Measurements from ENCODE around the gene APRT. TPM values are rescaled to one million over a fixed set of nuclear protein-coding genes. Genes with fewer than 3 reads are reported as not detected.

APRT gene
- 100 to 1,000 TPM; 162 to 256 (median 227) TPM for polyA plus RNA-seq

GRCh38 chr16:88811769-88812512 lies at the start of gene APRT:
Gene APRT, minus strand, starts transcription at chr16:88811928. Its CDS starts 29 bp downstream, at chr16:88811899.
- WGBS, 3 donors: 0% methylated on average over 71 to 84 of the region's 84 CpGs
- peak within 1 kb of the TSS; percentile 70 for H3K27ac ChIP-seq (ENCODE audit: low read depth, low read length)

- 90 to 96% (median 95%) methylated on average over 19 of the region's 19 CpGs for WGBS, 3 donors
Observed at GRCh38 chr16:88861359-88861758, 49.6 kb upstream of the APRT start.

GRCh38 chr16:88859381-88860091 lies 47.8 kb upstream of the APRT start:
- no peak overlapping the region for H3K27ac ChIP-seq (ENCODE audit: low read depth, low read length)
- WGBS, 3 donors: 81 to 92% (median 84%) methylated on average over 20 of the region's 20 CpGs

More at GRCh38 chr16:88861359-88861758, 49.6 kb upstream of the APRT start:
- no peak overlapping the region for H3K27ac ChIP-seq (ENCODE audit: low read depth, low read length)

GRCh38 chr16:88857728-88858339 lies 46.1 kb upstream of the APRT start:
- WGBS, 3 donors: 13 to 15% (median 14%) methylated on average over 12 of the region's 12 CpGs

GRCh38 chr16:88856828-88857727 lies 45.4 kb upstream of the APRT start, which contains the start of the genes GALNS and TRAPPC2L:
Gene GALNS, minus strand, starts transcription at chr16:88856947. Its CDS starts 70 bp downstream, at chr16:88856877.
Gene TRAPPC2L, plus strand, starts transcription at chr16:88857127. Its CDS starts 24 bp downstream, at chr16:88857151.
- H3K27ac ChIP-seq (ENCODE audit: low read depth, low read length): no peak within 1 kb of the TSS
- 0 to 1% (median 1%) methylated on average over 70 to 87 of the region's 87 CpGs for WGBS, 3 donors

More at GRCh38 chr16:88857728-88858339, 46.1 kb upstream of the APRT start:
- H3K27ac ChIP-seq (ENCODE audit: low read depth, low read length): no peak overlapping the region

GRCh38 chr16:88856122-88856827 lies 44.5 kb upstream of the APRT start:
- WGBS, 3 donors: 16 to 27% (median 19%) methylated on average over 18 to 50 of the region's 53 CpGs
- no peak overlapping the region for H3K27ac ChIP-seq (ENCODE audit: low read depth, low read length)

GRCh38 chr16:88855736-88856121 lies 44.0 kb upstream of the APRT start:
- 81 to 88% (median 84%) methylated on average over 13 of the region's 13 CpGs for WGBS, 3 donors
- H3K27ac ChIP-seq (ENCODE audit: low read depth, low read length): no peak overlapping the region

- 77 to 90% (median 82%) methylated on average over 8 of the region's 8 CpGs for WGBS, 3 donors
- no peak overlapping the region for H3K27ac ChIP-seq (ENCODE audit: low read depth, low read length)
Observed at GRCh38 chr16:88855176-88855575, 43.4 kb upstream of the APRT start.

- H3K27ac ChIP-seq (ENCODE audit: low read depth, low read length): no peak overlapping the region
- whole genome bisulfite sequencing, 3 donors: 58 to 72% (median 62%) methylated on average over 19 to 20 of the region's 20 CpGs
Observed at GRCh38 chr16:88854306-88855111, 42.8 kb upstream of the APRT start.

GRCh38 chr16:88853325-88853941 lies 41.7 kb upstream of the APRT start:
- no peak overlapping the region for H3K27ac ChIP-seq (ENCODE audit: low read depth, low read length)
- 65 to 88% (median 65%) methylated on average over 17 of the region's 17 CpGs for WGBS, 3 donors

- WGBS, 3 donors: 91 to 96% (median 91%) methylated on average over 19 of the region's 19 CpGs
Observed at GRCh38 chr16:88851616-88852015, 39.9 kb upstream of the APRT start.

GRCh38 chr16:88850531-88851199 lies 38.9 kb upstream of the APRT start:
- WGBS, 3 donors: 91 to 96% (median 95%) methylated on average over 33 of the region's 33 CpGs

More at GRCh38 chr16:88851616-88852015, 39.9 kb upstream of the APRT start:
- no peak overlapping the region for H3K27ac ChIP-seq (ENCODE audit: low read depth, low read length)

GRCh38 chr16:88848557-88848956 lies 36.8 kb upstream of the APRT start:
- H3K27ac ChIP-seq (ENCODE audit: low read depth, low read length): no peak overlapping the region
- WGBS, 3 donors: 87 to 91% (median 89%) methylated on average over 19 to 21 of the region's 21 CpGs

More at GRCh38 chr16:88850531-88851199, 38.9 kb upstream of the APRT start:
- H3K27ac ChIP-seq (ENCODE audit: low read depth, low read length): no peak overlapping the region

GRCh38 chr16:88847654-88848053 lies 35.9 kb upstream of the APRT start:
- no peak overlapping the region for H3K27ac ChIP-seq (ENCODE audit: low read depth, low read length)
- WGBS, 3 donors: 88 to 96% (median 95%) methylated on average over 18 of the region's 18 CpGs

GRCh38 chr16:88846088-88846487 lies 34.4 kb upstream of the APRT start:
- WGBS, 3 donors: 90 to 98% (median 91%) methylated on average over 9 of the region's 9 CpGs
- H3K27ac ChIP-seq (ENCODE audit: low read depth, low read length): no peak overlapping the region
